T-helper 1 cell (primary cell): ENCODE data around the gene RPL10A.
A peak's percentile ranks its signal among the peaks of the same experiment; 100 is the strongest.

ENCODE experiments used
- DNase-seq, 5 donors: peaks; one replicate each; pipeline ENCODE4 v3.0.0-alpha.2; 2012 to 2020

Gene RPL10A

DNA sequence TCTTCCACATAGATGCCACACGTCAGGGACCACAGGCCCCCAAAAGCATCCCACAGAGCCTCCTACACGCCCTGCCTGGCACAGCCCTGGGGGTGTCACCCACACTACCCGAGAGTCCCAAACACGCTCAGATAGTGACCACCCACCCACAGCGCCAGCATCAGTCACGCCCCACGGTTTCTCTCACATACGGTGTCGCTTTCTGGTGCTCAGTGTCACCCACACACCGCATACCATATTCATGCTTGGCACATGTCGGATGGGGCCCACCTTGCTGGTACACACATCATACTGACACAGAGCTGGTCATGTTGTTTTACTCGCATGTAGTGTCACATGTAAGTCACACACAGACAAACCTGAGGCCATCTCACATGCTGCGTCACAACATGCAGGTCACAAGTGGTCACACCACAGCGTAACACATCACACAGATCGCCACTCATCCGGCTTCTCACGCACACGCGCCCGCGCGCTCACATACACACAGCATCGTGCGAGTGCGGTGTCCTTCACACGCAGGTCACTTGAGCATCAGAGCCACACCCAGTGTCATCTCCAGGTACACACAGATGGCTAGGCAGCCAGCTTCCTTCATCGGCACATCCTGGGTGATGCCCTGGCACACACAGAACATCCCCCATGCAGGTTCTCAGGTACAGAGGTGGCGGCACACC, 25.2 kb downstream of the RPL10A start:
- no peak for DNase-seq

DNA sequence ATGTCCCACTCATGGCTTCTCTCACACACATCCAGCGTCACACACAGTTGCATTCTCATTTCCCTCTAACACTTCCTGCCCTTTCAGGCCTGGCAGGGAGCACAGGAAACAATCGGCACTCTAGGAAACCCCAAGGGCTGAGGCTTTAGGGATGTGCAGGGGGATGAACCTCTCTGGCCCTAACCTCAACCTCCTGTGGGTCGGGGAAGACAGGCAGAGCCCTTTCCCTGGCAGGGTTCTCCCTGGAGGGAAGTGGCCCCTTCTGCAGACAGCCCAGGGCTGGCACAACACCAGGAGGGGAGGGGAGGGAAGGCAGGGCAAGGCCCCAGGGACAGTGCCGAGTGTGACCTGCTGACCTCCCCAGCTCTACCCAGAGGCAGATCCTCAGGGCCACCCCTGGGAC, 26.0 kb downstream of the RPL10A start:
- DNase-seq = no peak

DNA sequence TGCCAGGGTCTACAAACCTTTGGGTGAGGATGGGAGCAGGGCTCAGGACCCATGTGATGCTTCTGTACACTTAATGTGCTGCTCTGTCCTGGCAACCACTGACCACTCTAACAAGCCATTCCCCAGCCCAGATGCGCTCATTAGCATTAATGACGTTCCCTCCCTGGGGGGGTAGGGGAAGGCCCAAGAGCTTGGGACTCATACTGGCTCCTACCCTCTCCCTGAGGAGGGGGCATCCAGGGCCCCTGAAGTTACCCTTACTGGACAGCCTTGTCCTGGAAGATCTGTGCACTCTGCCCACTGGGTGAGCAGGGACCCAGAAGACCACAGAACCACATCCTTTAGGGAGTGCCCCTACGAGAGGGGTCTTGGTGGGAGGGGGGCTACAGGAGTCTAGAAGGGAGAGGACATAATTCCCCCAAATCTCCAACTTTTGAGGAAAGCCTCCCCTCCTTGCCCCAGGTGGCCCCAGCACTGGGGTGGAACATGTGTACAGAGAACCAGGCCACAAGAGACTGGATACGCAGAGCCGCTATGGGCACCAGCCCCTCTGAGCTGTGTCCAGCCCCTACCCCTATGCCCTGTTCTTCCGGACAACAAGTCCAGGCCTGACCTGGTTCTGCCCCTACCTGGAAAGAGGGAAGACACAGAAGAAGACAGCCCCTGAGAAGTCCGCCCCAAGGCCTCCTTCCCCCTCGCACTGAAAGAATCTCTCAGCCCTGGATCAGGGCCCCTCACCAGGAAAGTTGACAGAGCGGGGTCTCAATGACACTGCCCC, 27.2 kb downstream of the RPL10A start:
- DNase-seq = no peak

DNA sequence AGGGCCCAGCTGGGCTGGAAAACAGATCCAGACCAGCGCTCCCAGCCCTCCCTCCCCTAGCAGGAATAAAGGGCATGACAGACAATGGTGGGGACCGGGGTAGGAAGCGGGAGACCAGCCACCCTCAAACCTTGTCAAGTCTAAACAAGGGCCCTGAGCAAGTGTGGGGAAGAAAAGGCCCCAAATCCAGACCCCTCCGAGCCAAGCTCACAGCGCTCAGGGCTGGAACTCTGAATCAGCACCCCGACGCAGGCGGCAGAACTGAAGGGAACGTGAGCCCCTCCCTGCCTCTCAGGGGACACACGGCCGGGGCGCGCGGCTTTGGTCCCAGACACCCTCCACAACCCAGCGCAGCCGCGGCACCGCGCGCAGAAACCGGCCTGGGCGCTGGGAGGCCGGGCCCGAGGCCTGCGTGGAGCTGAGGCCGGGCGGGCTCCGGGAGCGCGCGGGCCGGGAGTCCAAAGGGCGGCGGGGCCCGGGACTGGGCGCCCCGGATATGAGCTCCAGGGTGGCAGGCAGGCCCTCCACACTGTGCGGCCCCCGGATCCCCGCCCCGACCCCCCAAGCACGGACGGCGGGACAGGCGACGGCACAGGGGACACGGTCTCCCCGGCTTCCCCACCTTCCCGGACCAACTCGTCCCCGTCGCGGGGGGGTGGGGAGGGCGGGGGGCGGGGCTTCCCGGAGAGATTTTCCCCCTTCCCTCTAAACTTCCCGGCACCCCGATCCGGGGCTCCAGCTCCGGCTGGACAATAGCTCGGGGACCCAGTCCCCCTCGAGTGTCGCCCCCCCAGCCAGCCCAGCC, 28.0 kb downstream of the RPL10A start:
- no peak for DNase-seq

DNA sequence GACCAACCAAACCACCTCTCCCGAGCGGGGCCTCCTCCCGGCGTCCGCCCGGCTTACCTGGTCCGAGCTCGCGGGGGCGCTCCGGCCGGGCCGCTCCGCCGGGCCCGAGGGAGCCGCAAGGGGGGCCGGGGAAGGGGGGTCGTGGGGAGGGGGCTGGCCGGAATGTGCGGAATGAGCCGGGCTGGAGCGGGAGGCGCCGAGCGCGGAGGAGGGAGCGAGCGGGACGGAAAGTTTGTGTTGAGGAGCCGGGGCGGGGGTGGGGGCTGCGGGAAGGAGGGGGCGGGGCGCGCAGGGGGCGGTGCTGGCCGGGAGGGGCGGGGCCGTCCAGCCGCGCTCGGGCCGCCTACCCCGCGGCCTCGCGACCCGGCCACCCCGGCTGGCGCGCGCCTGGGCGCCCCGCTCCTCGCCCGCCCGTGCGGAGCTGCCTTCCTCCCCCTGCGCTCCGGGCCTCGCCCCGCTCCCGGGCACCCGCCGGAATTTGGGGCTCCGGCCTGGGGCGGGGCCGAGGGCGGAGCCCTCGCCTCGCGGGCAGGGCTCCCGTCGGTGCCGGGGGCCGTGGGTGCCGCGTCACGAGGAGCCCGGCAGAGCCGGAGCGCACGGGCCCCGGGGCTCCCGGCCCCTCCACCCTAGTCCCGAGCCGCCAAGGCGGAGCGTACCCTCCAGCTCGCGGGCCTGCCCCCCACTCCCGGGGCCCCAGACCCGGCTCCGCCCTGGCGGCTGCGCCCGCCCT, 28.8 kb downstream of the RPL10A start, which contains the start of gene TEAD3:
TSS of gene TEAD3 (minus strand) at position 239 of the 730 bp plus-strand sequence.
- peak; percentile 17 to 56 (median 27) for DNase-seq

DNA sequence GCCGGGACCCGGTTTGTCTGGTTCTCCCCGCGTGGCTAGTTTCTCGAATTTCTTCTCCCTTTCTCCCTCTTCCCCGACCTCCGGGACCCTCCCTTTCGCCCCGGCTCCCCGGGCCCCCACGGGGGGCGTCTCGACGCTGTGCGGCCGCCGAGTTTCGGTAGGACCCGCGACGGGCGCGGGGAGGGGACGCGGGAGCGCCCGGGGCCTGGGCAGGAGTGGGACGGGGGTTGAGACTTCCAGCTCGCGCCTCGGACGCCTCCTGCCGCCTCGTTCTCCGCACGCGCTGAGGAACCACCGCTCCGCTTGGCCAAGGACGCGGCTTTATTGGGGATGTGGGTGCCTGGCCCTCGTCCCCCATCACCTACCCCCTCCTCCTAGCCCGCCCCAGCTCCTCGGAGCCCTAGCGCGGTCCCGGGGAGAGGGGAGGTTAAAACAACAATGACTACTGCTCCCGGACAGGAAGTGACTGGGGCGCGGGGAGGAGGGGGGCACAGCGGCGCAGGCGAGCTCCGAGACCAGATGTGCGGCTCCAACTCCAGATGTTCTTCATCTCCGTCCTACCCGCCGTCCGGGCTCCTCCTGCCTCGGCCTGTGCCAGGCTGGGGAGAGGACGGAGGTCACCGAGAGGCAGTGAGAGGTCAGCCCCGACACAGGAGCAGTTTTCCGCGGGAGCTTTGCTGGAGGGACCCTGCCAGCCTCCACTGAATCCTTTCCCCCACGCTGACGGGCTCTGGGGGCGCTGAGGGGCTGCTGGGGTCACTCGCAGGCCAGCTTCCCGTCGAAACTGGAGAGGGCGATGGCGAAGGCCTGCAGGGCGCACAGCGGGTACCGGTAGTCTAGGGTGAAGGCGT, 29.6 kb downstream of the RPL10A start:
- peak in 3 of 5 donors; percentile 19 to 37 (median 29) for DNase-seq

DNA sequence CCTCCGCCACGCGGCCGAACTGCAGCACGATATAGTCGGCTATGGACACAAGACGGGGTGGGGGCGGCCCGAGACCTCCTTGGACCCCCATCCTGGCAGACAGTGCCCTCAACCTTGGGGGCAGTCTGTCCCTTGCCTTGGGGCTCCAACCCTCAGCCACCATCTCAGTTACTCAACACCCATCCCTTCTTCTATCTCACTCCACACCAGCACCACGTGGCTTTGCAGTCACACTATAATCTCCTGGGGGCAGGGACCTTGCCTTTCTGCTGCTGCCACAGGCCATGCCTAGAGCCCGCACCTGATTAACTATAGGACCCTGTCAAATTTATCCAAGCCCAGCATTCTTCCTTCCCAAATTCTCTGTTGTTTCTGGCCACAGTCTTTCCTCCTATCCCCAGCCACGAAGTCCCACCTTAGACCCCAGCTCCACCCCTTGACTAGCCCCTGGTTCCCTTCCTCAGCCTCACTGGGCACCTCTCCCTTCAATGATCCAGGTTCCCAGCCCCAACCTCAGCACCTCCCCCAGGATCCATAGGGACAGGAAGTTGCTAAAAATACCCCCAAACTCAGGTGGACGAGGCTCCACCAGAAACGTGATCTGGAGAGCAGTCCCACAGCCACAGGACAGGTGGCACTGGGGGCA, 30.3 kb downstream of the RPL10A start:
- no peak for DNase-seq

DNA sequence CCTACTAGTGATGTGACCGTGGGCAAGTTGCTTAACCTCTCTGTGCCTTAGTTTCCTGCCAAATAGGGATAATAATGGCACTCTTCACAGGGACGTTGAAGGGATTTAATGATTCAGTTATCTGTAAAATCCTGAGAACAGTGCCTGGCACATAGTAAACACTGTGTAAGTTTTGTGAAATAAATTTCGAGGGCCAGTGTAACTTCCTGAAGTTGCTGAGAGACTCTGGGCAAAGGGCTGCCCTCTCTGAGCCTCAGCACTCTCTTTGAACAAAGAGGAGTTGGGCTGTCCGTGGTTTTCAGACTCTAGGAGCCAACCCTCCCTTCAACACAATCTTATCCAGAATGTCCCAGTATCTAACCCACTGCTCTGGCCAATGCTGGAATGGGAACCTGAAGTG, 31.2 kb downstream of the RPL10A start:
- DNase-seq = no peak

DNA sequence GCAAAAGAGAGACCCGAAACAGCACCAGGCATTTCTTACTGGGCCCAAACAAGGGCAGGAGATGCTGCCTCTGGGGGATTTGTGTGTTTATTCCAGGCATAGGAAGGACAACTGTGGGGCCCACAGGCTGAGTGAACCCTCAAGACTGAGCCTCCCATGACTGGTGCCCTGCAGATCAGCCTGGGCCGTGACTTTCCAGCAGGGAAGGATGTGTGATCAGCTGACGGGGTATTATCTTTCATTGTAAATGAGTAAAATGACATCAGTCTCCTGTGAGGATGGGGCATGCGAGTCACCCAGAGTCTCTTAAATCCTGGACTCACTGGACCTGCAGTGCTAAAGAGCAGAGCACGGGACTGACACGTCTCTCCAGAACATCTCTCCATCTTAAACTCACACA, 32.6 kb downstream of the RPL10A start:
- no peak for DNase-seq

DNA sequence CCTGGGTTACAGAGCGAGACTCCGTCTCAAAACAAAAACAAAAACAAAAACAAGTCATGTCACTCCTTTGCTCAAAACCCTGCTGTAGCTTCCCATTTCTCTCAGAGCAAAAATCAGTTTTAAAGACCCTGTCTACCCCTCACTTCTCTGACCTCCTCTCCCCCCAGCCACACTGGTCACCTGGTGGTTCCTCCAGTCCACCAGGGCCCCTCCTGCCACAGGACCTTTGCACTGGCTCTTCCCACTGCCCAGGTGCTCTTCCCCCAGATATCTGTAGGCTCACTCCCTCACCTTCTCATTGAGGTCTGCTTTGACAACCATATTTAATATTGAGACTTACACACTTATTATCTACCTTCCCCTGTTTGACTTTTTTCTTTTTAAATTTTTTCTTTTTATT, 33.6 kb downstream of the RPL10A start:
- DNase-seq = no peak

DNA sequence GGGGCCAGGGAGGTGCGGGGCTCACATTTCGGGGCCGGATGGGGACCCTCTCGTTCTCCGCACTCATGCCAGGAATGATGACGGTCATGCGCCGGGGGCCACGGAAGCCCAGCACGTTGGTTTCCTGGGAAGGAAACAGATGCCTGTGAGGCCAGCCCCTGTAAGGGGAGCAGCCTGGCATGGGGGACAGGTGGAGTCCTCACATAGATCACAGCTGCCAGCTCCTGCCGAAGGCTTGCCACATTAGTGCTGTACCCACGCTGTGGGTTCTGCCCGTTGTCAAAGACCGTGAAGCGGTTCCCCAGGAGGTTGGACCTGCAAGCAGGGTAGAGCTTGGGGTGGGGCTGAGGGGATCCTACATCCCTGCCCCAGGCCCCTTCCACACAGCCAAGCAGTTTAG, 35.3 kb downstream of the RPL10A start:
- no peak for DNase-seq

DNA sequence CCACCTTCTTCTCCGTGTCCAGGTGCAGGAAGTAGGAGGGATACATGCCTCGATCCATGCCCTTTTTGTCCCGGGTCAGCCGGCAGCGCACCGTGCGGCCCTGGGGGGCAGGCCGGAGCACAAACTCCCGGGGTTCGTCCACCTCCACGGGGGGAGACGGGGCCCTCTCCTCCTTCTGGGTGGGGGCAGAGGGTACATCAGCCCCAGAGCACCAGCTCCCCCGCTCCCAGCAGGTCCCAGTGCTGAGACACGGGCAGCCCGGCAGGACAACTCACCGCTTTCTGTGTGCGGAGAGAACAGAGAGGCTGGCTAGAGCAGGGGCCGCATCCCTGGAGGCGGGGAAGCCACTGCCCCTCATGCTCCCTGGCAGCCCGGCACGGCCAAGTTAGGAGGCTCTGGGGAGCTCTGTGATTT, 37.8 kb downstream of the RPL10A start:
- DNase-seq = no peak

DNA sequence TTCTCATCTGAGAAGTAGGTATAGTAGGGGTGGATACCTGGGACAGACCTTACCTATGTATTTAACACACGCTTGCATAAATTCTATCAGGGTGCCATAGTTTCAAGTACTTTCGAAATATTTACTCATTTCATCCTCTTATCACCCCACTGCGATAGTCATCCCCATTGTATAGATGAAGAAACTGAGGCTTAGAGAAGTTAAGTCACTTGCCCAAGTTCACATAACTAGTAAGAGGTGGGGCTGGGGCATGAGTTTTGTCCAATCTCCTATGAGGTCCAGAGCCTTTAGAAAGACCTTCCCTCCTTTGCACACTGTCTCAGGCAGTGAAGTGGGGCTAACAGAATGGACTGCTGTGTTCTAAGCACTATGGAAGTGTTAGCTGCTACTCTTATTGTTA, 38.3 kb downstream of the RPL10A start:
- DNase-seq = no peak

DNA sequence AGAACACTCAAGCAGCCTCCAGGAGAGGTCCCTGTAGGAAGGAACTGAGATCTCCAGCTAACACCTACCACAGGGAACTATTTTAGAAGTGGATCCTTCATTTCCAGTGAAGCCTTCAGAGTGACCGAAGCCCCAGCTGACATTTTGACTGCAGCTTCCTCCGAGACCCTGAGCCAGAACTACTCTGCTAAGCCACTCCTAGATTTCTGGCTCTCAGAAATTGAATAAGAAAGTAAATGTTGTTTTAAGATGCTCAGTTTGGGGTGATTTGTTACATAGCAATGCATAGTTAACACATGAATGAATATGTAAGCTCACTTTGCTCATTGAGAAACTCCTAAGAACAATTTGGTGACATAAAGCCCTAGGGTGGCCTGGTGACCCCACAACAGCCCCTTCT, 39.0 kb downstream of the RPL10A start:
- no peak for DNase-seq

DNA sequence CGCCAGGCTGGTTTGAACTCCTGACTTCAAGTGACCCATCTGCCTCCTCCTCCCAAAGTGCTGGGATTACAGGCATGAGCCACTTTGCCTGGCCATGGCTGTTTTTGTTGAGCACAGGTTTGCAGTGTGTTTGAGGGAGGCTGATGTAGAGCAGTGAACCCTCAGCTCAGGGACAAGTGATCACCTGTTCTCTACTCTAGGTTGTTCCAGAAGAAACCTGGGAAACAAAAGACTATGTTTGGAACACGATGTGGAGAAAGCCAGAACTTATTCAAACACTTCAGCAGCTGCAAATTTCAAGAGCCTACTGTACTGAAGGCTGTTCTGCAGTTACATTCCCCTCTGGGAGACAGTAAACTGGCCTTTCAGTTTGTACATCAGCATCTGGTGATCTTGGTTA, 39.8 kb downstream of the RPL10A start:
- DNase-seq = no peak

DNA sequence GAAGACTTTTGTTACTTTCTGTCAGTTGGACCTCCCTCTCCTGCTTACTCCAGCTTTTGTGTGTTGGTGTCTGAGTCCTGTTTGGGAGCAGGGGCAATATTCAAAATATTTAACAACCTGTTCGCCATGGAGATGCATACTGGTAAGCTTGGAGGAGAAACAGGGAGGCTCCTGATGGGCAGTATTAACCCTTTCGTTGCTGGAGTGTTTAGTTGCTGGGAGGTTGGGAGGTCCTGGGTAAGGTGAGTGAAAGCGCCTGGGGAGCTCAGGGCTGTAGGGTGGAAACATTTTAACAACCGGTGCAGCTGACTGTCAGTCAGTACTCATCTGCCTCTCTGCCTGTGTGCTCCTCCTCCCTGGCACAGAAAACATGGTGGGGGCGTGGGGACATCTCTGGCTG, 40.3 kb downstream of the RPL10A start:
- no peak for DNase-seq

DNA sequence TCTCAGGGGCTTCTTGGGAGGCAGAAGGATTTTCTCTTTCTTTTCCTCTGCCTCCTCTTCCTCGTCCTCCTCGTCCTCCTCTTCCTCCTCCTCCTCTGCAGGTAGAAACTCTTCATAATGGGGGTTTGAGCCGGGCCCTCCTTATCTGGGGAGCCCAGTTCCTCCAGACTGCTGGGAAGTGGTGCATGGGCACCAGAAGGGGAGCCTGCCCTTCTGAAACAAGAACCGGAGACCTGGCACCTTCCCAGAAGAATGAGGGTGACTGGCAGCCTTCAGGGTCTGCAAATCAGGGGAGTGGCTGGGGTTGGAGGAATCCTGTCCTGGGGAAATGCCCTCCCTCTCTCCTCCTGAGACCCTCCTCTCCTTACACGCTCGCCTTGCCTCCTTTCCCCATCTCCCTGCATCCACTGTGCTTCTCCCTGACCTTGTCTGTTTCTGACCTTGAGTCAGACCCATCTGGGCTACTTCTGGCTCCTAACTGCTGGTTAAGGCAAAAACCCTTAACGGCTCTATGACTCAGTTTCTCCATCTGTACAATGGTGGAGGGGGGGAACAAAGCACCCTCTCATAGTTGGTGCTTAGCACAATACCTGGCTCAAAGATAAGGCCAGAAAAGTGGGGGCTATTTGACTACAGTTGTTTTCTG, 42.8 kb downstream of the RPL10A start:
- DNase-seq = no peak

DNA sequence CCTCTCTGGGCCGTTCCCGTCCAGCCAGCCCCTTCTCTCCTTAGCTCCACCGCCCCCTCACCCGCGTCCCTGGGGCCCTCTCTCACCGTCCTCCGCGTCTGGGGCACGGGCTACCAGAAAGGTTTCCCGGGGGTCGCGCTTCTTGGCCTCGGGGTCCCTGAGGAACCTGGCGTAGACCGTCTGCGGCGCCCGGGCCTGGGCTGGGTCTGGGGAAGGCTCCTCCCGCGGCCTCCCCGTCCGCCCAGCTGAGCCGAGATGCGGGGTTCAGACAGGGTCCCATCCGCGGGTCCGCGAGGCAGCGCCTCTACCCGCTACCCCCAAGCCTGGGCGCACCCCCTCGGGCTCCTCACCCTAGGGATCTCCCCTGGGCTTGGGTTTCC, 43.4 kb downstream of the RPL10A start:
- DNase-seq = no peak

DNA sequence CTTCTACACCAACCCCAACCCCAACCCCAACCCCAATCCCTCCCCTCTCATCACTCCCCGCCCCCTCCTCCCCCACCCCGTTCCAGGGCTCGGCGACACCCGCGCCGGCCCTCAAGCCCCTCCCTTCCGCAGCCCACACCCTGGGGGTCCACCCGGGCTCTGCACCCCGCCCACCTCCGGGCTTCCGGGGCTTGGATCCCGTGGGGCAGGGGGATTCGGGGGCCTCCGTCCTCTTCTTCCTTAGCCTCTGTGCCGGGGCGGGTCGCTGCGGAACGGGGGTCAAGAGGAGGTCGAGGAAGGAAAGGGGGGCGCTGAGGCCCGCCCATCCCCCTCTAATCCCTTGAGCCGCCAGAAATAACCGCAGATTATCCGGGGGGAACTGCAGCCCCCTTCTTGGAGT, 43.8 kb downstream of the RPL10A start:
- no peak for DNase-seq

DNA sequence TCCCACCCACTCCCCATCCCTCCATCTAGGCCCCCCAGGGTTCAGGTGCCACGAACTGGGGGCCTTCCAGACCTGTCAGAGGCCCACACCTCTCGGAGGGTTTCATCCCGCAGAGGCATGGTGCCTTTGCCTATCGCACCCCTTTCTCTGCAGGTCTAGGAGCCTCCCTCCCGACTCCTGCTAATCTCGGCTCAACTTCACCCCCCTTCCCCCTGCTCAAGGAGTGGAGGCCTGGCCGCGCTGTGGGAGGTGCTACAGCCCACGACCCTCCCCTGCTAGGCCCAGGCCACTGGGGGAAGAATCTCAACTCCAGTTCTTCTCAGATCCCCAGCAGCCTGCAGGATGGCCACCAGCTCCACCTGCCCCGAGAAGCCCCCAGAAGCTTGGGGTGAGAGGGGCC, 44.5 kb downstream of the RPL10A start, which contains the start of gene TULP1:
TSS of gene TULP1 (minus strand) at position 157 of the 400 bp plus-strand sequence. CDS start at position 119, 38 bp downstream.
- DNase-seq = no peak

DNA sequence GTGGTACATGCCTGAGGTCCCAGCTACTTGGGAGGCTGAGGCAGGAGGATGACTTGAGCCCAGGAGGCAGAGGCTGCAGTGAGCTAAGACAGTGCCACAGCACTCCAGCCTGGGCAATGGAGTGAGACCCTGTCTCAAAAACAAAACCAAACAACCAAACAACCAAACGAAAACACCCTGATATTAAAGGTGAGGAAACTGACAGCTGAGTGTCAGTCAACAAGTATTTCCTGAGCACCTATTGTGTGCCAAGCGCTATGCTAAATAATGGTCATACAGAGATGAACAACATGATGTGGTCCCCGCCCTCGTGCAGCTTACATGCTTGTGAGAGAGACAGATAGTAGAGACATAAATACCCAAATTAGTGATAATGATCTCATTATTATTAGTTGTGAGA, 46.4 kb downstream of the RPL10A start:
- no peak for DNase-seq
